HG03520 (cell line): ENCODE measurements around the gene MBD1.
"Not testable (repeated sequence)": the region's sequence is repeated elsewhere in the genome, so short reads cannot be mapped to it uniquely, and the experiment has no call there.

Source experiments
- ATAC-seq: cut with Tn5 transposase; IDR thresholded peaks from one replicate; pipeline ENCODE4 v1.9.1; 2021; ENCODE audit warnings: mild to moderate bottlenecking, moderate library complexity; ENCODE audit not compliant: unreplicated experiment

The MBD1 gene

DNA sequence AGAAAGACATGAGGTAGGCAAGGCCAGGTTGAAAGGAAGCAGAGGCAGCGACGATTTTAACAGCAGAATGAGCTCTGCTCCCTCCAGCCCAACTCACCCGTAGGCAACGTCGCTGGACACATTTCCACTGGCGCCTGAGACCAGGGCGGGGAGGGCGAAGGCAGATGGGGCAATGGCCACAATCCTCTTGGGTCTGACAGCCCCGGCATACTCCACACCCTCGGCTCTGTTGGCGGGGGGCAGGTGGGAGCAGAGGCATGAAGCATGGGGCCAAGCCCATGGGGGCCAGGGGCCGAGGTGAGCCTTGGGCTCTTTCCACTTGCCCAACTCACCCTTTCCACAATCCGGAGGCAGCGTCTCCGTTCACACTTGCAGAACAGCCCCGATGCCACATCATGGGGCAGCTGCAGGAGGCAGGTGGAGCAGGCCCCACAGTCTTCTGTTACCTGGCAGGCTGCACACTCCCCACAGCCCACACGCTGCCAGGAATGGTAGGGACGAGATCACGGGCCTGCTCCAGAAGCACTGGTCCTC lies 5.8 kb downstream of the MBD1 start:
- ATAC-seq: no peak

DNA sequence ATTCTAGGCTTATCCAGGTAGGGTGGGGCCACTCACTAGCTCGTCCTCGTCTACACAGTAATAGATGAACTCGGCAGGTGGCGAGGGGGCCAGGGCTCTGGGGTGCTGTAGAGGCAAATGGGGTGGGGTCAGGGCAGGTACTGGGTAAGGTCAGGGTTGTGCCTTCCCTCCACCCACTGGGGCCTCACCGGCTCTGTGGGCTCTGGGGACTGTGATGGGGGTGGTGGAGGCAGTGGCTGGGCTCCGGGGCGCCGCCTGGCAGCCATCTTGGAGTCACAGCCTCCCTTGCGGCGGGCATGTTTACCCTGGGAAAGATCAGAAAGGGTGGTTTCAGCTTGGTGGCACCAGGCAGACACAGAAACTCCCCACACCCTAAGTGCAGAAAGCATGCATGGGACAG lies 6.4 kb downstream of the MBD1 start:
- ATAC-seq: no peak

DNA sequence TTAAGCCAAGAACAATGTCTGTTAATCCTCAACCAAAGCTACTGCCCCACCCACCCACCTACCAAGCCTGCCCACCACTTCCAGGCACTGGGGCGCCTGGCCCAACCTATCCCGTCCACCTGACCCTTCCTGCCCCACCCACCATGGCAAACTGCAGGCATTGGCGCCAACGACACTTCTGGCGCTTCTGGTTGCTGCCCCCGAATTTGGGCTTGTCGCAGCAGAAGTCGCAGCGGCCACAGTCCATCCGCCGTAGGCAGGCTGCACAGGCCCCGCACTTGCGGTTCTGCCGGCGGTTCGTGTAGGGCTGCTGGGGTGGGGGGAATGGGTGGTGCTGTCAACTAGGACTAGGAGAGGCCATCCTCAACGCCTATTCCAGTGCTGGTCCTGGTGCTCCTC lies 7.3 kb downstream of the MBD1 start:
- no peak for ATAC-seq

DNA sequence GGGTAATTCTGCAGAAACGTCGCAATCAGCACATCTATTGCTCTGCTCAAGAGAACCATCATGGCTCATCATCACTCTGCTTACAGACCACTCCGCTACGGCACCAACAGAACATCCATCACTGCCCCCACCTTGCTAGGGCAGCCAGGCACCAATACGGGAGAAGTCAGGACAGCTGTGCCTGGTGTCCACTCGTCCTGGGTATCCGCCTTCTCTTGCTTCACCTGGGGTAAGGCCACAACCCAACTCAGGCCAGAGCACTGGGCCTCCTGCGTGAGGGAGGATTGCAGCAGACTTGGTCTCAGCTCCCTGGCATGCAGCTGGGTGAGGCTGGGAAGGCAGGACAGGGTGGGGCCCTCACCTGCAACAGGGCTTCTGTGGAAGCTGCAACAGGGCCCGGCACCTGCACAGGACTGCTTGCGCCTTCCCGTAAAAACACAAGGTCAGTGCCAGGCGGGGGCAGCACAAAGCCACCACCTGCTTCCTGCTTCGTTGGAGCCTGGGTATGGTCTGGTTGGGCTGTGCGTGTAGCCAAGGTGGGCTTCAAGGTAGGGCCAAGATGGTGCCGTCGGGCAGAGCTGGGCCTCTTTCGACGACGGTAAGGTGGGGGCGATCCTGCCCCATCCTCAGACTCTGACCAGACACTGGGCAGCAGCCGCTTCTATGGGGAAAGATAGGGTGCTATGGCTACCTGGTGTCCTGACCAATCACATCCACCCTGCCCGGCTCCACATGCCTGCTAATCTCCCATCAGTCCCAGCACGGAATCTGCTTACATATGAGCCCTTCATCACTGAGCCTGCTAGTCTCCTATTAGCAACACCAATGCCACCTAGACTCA lies 7.9 kb downstream of the MBD1 start:
- no peak for ATAC-seq

DNA sequence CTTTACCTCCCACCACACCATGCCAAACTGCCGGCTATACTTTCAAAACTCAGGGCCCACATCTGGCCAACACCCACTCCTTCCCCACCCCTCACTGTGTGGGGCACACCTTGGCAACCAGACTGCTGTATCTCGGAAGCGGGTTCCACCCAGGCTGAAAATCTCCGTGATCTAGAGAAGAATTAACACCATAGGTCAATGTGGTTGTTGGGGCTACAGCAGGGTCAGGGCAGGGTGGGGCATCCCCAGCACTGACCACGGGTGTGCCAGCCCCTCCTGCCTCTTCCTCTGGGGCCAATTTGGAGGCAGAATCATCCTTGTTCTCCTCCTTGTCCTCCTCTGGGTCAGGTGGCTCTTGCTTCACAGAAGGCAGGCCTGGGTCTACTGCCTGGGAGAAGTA lies 8.8 kb downstream of the MBD1 start:
- no peak for ATAC-seq

DNA sequence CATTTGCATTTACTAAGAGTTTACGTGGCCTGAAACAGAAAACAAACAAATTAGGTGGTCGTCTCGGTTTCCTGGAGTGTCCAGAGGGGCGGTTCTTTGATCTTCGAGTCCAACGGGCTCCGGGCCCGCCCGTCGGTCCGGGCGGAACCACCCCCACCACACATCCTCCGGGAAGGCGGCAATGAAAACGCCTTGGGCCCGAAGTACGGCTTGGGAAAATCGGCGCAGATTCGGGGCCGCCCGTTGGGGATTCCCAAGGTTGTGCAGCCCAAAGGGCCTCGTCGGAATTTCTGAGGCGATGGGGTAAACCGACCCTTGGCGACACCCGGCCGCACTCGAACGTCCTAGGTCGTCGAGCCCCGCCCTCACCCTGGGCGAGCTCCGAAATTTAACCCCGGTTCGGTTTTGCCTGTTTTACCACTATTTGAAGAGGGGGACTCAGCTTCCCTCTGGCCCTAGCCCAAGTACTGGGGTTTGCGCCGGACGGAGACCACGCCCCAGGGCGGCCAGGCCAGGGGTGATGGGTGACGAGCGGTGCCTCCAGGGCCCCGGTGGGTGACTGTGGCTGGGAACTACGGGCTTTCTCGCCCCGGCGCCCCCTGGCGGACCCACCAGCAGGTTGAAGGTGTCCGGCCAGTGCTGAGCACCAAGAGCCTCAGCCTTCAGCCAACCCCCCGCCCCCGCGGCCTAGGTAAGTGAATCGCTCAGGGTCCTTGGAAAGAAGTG lies 13.1 kb downstream of the MBD1 start:
- ATAC-seq: peak; percentile 72

DNA sequence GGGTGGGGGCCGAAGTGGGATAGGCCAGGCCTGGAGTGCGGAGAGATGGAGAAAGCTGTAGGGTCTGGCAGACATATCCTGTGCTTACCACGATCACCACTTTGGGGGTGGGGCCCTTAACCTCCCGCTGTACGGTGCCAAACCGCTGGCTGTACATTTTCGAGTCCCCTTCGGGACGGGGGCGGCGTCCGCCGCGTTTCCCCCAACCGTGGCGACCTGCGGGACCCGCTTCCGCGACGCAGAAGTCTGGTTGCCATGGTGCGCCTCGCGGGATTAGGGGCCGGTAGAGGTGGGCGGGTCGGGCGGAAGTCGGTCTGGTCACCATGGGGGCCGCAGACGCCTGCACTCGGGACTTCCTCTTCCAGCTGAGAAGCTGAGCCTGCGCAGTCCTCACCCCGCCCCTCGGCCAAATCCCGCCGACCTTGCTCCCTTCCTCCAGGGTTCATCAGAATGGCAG lies 15.0 kb downstream of the MBD1 start, which contains the start of gene CFAP53:
Gene CFAP53 (minus strand): TSS at position 248 of the 457 bp plus-strand sequence. CDS start 91 bp downstream, at position 157.
- peak; percentile 74 for ATAC-seq

DNA sequence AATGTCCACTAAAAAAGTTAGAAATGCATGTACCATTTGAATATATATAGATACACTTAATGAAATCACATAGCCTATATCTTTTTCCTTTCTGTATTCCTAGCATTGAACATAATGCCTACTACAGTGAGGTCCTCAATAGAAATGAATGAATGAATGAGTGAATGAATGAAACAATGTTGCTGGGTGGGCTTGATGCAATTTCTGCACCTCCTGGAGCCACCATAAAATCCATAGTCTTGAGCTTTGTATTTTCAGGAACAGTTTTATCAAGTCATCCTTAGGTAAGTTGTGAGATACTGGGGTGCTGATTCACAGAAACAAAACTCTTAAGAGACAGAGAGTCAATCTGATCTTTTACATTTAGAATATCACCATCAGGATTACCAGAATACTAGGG lies 18.3 kb downstream of the MBD1 start:
- no peak for ATAC-seq

DNA sequence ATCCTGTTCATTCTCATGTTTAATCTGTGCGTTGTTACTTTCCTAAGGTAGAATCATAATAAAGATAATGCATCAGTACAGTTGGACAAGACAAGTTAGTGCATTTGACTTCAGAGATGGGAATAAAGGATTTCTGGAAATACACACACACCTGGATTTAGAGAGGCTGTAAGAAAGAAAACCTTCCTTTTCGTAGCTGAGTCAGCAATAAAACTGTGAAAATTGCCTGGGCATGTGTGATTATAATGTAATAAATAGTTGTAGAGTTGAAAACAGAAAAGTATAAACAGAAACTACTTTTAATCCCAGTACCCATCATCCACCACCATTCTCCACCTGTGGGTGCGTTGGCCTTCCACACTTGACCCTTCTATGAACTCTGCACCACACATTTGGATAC lies 30.4 kb downstream of the MBD1 start:
- ATAC-seq: no peak

DNA sequence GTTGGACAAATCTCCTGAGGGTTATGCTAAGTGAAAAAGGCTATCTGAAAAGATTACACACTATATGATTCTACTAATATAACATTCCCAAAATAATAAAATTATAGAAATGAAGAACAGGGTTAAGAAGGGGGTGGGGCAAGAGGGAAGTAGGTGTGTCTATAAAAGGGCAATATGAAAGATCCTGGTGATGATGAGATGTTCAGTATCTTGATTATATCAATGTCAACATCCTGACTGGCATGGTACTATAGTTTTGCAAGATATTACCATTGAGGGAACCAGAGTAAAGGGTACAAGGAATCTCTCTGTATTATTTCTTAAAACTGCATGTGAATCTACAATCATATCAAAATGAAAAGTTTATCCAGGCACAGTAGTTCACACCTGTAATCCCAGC lies 31.7 kb downstream of the MBD1 start:
- ATAC-seq: no peak

DNA sequence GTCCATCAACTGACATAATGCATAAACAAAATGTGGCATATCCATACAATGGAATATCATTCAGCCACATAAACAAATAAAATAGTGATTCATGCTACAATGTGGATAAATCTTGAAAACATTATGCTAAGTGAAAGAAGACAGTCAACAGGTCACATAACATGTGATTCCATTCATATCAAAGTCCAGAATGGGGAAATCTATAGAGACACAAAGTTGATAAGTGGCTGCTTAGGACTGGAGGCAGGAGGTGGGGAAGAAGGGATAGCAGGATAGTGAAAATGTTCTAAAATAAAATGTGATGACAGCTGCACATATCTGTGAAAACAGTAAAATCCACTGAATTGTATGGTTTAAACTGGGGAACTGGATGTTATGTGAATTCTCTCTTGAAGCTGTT lies 33.8 kb downstream of the MBD1 start:
- ATAC-seq: no peak

DNA sequence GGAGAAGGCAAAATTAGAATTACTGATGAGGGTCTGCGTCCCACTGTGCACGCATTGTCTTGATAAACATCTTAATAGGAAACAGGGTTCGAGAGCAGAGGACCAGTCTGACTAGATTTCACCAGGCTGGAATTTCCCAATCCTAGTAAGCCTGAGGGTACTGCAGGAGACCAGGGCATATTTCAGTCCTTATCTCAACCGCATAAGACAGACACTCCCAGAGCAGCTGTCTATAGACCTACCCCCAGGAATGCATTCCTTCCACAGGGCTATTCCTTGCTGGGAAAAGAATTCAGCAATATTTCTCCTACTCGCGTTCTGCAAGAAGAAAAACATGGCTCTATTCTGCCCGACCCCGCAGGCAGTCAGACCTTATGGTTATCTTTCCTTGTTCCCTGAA lies 39.6 kb downstream of the MBD1 start:
- ATAC-seq: not testable (repeated sequence)

DNA sequence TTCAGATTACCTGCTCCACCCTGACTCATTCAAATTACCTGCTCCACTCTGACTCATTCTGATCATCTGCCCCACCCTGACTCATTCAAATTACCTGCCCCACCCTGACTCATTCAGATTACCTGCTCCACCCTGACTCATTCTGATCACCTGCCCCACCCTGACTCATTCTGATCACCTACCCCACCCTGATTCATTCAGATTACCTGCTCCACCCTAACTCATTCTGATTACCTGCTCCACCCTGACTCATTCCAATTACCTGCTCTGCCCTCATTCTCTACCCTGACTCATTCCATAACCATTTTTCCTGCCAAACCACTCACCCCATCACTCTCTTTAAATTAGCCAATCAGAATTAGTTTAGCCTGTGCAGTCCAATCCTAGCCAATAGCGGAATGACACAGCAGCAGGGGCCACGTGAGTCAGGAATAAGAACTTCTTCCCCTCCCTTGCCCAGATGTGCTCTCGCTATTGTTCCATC lies 41.2 kb downstream of the MBD1 start:
- no peak for ATAC-seq

DNA sequence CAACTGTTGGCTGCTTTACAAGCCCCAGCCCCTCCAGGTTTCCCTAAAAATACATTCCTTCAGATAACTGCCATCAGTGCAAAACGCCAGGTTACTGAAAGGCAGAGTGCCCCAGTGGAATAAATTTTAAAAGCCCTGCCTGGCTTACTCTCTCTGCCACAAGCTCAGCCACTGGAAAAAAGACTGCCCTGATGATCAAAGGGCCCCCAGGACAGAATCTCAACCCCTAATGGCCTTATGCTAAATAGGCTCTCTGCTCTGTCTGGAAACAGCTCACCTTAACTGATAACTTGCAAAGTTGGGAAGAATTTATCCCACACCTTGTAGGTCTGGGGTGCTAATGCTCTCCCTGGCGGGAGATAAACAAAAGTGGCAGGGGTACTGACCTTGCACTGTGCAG lies 48.9 kb downstream of the MBD1 start:
- no peak for ATAC-seq

DNA sequence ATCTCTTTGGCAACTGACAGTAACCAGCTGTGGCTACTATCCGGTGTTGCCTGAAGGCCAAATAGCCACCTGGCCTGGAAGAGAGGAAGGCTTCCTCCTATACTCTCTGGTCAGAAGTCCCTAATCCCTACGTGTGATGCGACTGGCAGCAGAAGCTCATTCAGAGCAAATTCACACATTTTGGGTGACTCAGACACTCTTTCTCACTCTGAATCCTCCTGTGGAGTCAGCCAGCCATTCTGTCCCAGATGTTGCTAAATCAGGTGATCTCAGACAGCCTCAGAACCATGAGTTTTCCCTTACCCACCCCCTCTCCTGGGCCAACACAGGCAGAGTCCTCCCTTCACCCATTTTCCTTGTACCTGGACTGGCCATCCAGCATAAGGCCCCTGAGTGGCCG lies 49.7 kb downstream of the MBD1 start:
- ATAC-seq: no peak

DNA sequence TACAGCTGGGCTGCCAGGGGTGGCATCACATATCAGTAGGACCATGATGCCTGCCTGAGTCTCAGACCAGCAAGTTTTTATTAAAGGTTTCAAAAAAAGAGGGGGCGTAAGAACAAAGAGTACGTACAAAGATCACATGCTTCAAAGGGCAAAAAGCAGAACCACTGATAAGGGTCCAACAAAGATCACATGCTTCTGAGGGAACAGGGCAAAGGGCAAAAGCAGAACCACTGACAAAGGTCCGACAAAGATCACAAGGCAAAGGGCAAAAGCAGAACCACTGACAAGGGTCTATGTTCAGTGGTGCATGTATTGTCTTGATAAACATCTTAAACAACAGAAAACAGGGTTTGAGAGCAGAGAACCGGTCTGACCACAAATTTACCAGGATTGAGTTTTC lies 61.1 kb downstream of the MBD1 start:
- not testable (repeated sequence) for ATAC-seq
